Measurements from ENCODE around the gene TRIM47. TPM values are rescaled to one million over a fixed set of nuclear protein-coding genes. Genes with fewer than 3 reads are reported as not detected.

Gene TRIM47
- total and polyA plus RNA-seq, 4 donors = 6.9 to 18.5 (median 13.8) TPM

- TF ChIP-seq NR2F2 (IDR thresholded peaks at IDR 0.05) = no peak
- no peak for TF ChIP-seq YY1 (IDR thresholded peaks at IDR 0.05)
- TF ChIP-seq EGR1 (IDR thresholded peaks at IDR 0.05; ENCODE audit: low read depth in 2 of 2) = no peak
- TF ChIP-seq SP1 (IDR thresholded peaks at IDR 0.05) = no peak
- no peak for TF ChIP-seq JUND (IDR thresholded peaks at IDR 0.05)
- no peak for TF ChIP-seq FOXA2 (IDR thresholded peaks at IDR 0.05)
- TF ChIP-seq FOXA1 (IDR thresholded peaks at IDR 0.05) = no peak
- no peak for TF ChIP-seq ATF3 (IDR thresholded peaks at IDR 0.05)
- TF ChIP-seq MAX (IDR thresholded peaks at IDR 0.05) = no peak
- no peak for TF ChIP-seq HNF4G (IDR thresholded peaks at IDR 0.05)
- no peak for TF ChIP-seq TAF1 (conservative IDR thresholded peaks at IDR 0.05)
- no peak for TF ChIP-seq RAD21 (IDR thresholded peaks at IDR 0.05)
These were observed 3.0 kb downstream of the TRIM47 start (continued) for GRCh38 chr17:75875182-75875939.

- H3K4me1 ChIP-seq (ENCODE audit: control insufficient read depth in 4 of 4, insufficient read depth in 4 of 4, low read length in 3 of 4) = peaks cover 12 to 39% (median 23%) of the 10 kb centered on the region in 4 donors
- no peaks in the 10 kb centered on the region for H3K9me3 ChIP-seq (ENCODE audit: control insufficient read depth in 4 of 4, low read length in 3 of 4)
- 94% methylated on average over 38 of the region's 38 CpGs for whole genome bisulfite sequencing
- peaks cover 0 to 7% (median 3%) of the 10 kb centered on the region in 4 donors for H3K36me3 ChIP-seq (ENCODE audit: control insufficient read depth in 4 of 4, insufficient read depth in 3 of 4, low read depth in 1 of 4, low read length in 3 of 4)
- DNase-seq (ENCODE audit: low spot score) = no peak
- TF ChIP-seq RXRA (IDR thresholded peaks at IDR 0.05) = no peak
- TF ChIP-seq GABPA (IDR thresholded peaks at IDR 0.05 in 1 of 2, conservative IDR thresholded peaks at IDR 0.05 in 1 of 2) = no peak
- no peak for TF ChIP-seq EGR1 (IDR thresholded peaks at IDR 0.05; ENCODE audit: low read depth in 2 of 2)
- no peak for TF ChIP-seq FOXA1 (IDR thresholded peaks at IDR 0.05)
- TF ChIP-seq SP1 (IDR thresholded peaks at IDR 0.05) = no peak
- TF ChIP-seq CTCF (IDR thresholded peaks at IDR 0.05; ENCODE audit: low read depth, low read length, missing input control) = no peak
- no peak for TF ChIP-seq NR2F2 (IDR thresholded peaks at IDR 0.05)
- no peak for TF ChIP-seq HNF4G (IDR thresholded peaks at IDR 0.05)
- no peak for TF ChIP-seq ZBTB33 (IDR thresholded peaks at IDR 0.05)
- no peak for TF ChIP-seq FOXA2 (IDR thresholded peaks at IDR 0.05)
- no peak for TF ChIP-seq TAF1 (conservative IDR thresholded peaks at IDR 0.05)
- no peak for TF ChIP-seq REST (IDR thresholded peaks at IDR 0.05)
- no peak for TF ChIP-seq ATF3 (IDR thresholded peaks at IDR 0.05)
- H3K4me3 ChIP-seq (ENCODE audit: low read depth in 1 of 3, low read length in 3 of 3) = no peak overlapping the region
- H3K27ac ChIP-seq (ENCODE audit: low read depth in 1 of 2, low read length in 2 of 2) = peak overlapping the region in 1 of 2 donors; percentile 95
- no peaks in the 10 kb centered on the region for H3K27me3 ChIP-seq (ENCODE audit: control insufficient read depth in 4 of 4, insufficient read depth in 4 of 4, low read length in 3 of 4)
- no peak overlapping the region for H3K9ac ChIP-seq (ENCODE audit: low read depth in 1 of 2, low read length in 2 of 2)
These were observed 3.8 kb downstream of the TRIM47 start for GRCh38 chr17:75874323-75875181.
